ENCODE results near the gene DCHS1.

- TF ChIP-seq POLR2A (IDR thresholded peaks at IDR 0.05) (no peak), CTCF (IDR thresholded peaks at IDR 0.05) (no peak), POLR2AphosphoS5 (IDR thresholded peaks at IDR 0.05) (no peak)
Measured at GRCh38 chr11:6653656-6654055, 2.0 kb downstream of the DCHS1 start.
